NCI-H1417 (cell line): ENCODE results near the gene RTP5.

Experiments used
- DNase-seq, 3 experiments: peaks; one replicate each; lab custom pipeline; 2025; lab: John Stamatoyannopoulos, UW

The RTP5 gene

DNA sequence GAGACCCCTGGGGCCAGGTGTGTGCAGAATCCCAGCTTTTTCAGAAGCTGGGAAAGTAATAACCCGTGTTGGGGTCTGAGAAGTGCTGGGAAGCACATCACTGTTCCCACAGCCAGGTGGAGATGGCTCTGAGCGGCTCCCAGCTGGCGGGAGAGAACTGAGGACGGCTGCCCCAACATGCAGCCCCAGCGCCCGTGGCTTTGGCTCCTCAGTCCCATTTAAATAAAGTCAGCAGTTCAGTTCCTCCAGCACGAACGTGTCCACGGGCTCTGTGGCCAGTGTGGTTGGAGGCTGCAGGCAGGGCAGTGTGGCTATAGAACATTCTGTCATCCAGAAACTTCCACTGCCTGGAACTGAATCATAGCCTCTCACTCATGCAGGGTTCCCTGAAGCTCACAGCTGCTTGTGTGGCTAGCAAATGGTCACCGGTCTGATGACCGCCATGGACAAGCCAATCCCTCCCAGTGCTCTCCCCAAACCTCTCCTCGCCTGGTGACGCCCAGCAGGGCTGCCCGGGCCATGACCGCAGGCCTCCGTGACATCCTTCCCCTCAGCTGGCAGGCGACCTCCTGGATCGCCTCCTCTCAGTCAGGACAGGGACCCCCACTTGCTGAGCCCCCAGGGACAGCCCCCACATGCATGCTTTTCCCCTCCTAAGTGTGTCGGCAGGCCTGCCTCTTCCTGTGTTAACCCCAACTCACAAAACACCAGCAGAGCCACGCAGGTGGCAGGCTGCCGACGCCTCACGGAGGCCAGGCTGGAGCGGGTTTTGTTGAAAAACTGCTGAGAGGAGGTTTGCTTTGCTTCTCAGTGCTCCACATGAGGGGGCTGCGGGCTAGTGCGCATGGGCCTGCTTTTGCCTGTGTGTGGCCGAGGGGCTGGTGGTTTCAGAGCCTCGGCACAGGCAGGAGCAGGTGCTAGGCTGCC, 1.3 kb downstream of the RTP5 start:
- peak in 2 of 3 experiments; percentile 45 to 63 for DNase-seq

DNA sequence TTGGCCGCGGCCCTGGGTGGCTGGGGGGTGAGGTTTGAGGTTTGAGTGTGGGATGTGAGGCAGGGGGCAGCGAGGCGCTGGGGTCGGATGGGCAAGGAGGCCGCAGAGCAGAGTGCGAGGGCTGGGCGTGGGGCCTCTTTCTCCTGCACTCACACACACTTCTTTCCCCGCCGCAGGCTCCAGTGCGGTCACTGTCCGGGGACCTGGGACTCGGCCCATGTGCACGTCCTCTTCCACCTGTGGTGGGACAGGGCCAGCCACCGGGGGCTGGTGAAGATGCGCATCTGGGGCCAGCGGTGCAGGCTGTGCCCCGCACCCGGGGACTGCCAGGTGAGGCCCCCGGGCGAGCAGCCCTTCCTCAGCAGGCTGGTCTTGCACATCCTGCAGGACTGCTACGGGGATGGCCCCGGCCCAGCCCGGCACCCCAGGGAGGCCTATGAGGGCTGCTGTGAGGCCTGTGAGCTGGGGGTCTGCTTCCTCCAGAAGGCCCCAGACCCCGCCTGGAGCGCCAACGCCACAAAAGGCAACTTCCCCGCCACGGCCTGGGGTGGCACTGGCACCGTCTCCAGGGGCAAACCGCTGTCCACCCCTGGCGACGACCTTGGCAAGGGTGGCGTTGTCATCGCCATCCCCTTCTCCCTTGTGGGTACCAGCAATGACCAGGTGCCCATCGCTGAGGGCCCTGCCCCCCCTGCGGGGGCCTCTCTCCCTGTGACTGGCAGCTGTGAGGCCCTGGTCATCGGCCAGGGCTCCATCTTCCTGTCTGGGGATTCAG, 2.2 kb downstream of the RTP5 start:
- no peak for DNase-seq

DNA sequence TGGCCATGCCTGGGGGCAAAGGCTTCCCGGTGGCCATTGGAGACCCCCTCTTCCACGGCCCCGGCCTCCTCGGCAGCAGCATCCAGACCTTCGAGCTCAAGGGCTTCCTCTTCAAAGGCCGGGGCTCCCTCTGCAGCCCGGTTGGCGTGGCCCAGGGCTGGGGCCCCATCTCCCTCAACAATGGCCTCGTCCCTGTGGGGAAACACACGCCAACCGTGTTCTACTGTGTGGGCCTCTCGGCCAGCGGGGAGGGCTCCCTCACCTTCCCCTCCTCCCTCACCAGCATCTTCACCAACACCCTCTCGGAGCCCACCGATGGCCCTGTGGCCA, 2.7 kb downstream of the RTP5 start:
- no peak for DNase-seq

DNA sequence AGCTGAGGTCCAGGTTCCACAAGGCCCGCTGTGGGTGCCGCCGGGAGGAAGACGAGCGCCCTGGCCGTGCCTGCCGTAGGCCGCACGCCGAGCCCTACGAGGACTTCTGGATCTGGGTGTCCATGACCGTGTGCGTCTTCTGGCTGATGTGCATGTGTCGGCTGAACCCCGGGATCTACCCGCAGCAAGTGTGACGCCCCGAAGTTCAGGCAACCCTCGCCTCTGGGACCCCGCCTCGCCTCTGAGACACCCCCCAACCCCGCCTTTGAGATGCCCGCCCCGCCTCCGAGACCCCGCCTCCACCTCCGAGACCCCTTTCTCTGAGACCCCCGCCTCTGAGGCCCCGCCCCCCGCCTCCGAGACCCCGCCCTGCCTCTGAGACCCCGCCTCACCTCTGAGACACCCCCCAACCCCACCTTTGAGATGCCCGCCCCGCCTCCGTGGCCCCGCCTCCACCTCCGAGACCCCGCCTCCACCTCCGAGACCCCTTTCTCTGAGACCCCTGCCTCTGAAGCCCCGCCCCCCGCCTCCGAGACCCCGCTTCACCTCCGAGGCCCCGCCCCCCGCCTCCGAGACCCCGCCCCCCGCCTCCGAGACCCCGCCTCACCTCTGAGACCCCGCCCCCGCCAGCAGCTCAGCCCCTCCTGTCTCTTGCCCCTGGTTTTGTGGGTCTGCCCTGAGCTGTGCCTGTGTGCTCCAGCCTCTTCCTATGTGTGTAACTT, 3.7 kb downstream of the RTP5 start:
- no peak for DNase-seq

DNA sequence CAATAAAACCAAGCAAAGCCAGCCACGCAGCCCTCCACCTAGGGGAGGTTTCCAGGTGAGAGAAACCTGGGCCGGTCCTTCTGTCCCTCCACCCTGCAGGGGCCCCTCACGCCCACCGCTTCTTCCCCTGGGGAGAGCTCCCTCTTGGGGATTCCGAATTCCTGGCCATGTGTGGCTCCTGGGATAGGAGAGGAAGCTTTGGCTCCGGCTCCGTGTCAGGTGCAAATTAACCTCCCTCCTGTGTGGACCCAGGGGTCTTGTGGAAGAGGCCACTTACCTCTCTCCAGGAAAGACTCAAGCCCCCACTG, 4.2 kb downstream of the RTP5 start:
- no peak for DNase-seq

DNA sequence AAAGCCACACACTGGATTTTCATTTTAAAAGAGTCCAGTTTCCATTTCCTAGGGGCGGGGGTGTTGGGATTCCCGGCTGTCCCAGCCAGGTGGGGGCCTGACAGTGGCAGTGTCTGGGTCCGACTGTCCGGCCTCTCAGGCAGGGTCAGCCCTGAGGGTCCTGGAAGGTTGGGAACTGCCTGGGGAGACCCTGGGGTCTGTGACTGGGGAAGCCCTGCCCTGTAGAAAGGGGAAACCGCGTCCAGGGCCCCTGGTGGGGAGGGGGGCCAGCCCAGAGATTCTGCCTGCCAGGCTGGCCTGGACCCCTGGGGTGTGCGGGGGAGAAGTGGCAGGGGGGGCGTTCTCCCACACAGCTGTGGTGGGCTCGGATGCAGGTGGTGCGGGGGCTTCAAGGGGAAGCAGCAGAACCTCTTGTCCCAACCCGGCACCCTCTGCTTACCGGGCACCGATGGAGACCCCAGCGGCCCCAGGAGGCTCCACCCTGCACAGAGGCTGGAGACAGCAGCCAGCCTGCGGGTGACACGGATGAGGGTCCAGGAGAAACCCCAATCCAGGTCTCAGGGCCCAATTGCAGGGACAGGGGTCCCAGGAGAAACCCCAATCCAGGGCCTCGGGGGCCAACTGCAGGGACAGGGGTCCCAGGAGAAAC, 4.9 kb downstream of the RTP5 start:
- no peak for DNase-seq

DNA sequence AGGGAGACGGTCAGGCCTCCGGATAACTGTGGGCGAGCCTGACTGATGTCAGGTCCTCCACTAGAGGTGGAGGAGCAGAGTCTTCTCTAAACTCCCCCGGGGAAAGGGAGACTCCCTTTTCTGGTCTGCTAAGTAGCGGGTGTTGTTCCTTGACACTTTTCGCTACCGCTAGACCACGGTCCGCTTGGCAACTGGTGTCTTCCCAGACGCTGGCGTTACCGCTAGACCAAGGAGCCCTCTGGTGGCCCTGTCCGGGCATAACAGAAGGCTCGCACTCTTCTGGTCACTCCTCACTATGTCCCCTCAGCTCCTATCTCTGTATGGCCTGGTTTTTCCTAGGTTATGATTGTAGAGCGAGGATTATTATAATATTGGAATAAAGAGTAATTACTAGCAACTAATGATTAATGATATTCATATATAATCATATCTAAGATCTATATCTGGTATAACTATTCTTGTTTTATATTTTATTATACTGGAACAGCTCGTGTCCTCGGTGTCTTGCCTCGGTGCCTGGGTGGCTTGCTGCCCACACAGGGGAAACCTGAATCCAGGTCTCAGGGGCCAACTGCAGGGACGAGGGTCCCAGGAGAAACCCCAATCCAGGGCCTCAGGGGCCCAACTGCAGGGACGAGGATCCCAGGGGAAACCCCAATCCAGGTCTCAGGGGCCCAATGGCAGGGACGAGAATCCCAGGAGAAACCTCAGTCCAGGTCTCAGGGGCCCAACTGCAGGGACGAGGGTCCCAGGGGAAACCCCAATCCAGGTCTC, 6.4 kb downstream of the RTP5 start:
- peak in 2 of 3 experiments; percentile 25 to 36 for DNase-seq

DNA sequence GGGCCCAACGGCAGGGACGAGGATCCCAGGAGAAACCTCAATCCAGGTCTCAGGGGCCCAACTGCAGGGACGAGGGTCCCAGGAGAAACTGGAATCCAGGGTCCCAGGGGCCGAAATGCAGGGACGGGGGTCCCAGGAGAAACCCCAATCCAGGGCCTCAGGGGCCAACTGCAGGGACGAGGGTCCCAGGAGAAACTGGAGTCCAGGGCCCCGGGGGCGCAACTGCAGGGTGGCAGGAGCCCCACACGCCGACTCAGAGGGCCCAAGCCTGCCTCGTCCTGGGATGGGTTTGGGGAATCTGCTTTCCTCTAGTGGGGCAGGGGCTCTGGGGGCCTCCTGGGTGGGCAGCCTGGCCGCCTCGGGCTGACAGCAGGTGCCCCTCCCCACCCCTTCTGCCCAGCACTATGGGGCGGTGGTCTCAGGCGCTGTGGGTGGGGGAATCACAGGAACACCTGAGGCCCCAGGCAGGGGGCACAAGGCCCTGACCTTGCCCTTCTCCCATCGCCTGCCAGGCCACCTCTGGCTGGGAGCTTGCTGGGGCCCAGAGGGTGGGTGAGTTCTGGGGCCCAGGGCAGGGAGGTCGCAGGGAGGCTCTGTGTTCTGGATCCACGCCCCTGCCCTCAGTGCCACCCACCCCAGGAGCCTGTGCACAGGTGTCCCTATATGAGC, 7.1 kb downstream of the RTP5 start:
- DNase-seq = no peak

DNA sequence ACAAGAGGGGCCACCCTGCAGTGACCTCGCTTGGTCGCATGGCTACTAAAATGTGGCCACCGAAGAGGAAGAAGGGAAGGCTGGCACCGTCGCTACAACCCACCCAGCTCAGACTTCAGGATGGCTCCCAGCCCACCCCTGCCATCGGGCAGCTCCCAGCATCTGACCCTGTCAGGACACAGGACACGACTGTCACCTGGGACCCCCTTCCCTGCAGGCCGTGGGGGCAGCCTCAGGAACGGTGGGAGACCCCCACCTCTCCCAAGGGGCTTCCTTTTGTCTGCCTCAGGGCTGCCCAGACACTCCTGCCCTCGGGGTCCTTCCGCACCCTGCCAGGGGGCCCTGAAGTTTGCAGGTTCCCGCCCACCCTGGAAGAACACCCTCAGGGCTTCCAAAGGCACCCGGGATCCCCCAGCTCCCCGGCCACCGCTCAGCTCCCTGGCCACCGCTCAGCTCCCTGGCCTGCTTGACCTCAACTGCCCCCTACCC, 7.7 kb downstream of the RTP5 start:
- DNase-seq = no peak

DNA sequence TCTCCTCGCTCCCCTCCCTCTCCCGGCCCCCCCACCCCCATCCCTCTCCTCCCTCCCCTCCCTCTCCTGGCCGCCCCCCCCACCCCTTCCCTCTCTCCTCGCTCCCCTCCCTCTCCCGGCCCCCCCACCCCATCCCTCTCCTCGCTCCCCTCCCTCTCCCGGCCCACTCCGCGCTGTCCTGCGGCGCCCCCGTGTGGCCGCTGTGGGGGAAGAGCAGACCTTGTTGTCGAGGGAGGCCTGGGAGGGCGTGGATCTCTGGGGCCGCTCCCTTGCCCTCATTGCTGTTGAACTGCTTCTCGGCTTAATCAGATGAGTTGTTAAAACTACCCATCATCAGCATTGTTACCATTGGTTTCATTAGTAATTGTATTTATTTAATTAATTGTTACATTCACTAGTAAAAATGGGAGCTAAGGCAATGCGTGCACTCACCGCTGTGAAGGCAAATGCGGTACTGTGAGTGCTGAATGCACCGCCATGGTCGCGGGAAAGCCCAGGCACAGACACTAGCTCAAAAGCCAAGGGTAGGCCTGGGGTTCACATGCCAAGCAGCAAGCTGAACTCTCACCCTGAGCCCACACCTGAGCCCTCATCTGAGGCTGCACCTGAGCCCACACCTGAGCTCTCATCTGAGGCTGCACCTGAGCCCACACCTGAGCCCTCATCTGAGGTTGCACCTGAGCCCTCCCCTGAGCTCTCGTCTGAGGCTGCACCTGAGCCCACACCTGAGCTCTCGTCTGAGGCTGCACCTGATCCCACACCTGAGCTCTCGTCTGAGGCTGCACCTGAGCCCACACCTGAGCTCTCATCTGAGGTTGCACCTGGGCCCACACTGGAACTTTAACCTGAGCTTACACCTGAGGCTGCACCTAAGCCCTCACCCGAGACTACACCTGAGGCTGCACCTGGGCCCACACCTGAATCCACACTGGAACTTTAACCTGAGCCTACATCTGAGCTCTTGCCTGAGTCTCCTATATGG, 8.8 kb downstream of the RTP5 start:
- peak; percentile 21 to 86 (median 80) for DNase-seq

DNA sequence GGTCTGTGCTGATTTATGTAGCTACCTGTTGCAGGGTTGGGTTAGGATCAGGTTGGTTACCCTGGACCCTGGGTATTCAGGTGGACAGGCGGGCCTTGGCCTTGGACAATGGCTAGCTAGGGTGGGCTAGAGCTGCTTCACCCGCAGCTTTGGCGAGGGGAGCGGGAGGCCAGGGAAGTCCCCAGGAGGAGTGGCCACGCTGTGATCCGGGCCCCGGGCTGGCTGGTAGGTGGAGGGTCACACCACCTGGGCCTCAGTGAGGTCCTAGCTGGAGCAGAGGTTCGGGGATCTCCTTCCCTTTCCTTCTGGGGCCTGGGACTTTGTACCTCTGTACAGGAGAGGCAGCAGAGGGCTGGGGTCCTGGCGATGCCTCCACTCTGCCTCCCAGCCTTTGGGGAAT, 9.8 kb downstream of the RTP5 start:
- DNase-seq = no peak

DNA sequence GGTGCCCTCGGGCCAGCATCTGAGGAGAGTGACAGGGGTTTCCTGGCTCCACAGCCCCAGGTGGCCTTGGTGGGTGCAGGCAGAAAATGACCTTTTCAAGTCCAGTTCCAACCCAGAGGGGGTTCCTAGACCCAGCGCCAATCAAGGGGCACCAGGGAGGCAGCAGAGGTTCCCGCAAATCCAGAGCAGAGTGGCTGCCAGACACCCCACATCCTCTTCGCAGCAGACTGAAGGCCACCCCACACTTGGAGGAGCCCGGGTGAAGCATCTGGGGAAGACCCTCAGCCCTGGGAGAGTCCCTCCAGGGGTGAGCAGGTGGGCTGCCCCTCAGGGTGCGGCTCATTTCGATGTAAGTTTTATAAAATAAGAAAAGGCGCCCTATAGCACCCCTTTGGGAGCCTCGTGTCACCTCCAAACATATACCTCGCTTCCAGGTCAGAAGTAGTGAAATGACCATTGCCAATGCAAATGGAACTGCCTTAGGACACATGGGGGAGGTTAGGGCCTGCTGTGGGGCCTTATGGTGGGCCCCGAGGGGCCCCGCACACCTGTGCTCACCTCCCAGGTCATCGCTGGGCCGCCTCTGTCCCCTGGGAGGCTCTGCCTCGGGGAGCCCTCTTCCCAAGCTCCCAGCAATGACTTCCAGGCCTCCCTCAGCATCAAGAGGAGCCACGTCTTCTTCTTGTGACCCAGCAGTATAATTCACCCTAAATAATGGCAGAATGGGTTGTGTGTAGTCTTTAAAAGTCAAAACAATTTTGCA, 11.0 kb downstream of the RTP5 start:
- no peak for DNase-seq

DNA sequence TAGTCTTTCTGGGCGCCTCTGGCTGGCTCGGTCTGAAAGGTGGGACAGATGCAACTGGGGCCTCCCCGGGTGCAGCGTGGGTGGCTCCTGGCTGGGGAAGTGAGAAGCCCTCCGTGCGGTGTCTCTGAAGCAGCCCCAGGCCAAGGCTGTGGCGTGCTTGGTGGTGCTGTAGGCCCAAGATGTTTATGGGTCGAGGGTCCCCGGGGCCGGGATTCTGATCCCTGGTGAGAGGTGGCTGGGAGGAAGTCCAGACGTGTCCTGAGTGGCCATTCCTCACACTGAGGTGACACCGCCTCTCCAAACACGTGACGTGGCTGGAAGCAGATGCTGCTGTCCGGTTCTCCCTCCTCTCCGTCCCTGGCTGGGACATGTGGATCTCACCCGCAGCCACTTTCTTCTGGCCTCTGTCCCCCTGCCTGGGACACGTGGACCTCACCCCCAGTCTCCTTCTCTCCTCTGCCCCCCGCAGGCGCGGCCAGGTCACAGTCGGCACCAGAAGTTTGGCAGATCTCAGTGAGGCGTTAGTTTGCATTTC, 12.6 kb downstream of the RTP5 start:
- peak in 2 of 3 experiments; percentile 26 to 72 for DNase-seq

DNA sequence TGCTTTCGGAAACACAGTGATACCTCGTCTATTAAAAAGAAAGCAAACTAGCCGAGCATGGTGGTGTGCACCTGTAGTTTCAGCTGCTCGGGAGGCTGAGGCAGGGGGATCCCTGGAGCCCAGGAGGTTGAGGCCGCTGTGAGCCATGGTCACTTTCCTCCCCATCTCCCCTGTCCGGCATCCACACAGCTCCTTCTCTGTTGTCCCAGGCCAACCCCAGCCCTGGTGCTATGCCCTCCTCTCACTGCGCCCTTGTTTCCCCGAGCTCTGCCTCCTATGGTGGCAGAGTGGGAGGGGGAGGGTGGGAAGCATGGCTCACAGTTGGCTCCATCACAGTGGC, 15.4 kb downstream of the RTP5 start:
- no peak for DNase-seq

DNA sequence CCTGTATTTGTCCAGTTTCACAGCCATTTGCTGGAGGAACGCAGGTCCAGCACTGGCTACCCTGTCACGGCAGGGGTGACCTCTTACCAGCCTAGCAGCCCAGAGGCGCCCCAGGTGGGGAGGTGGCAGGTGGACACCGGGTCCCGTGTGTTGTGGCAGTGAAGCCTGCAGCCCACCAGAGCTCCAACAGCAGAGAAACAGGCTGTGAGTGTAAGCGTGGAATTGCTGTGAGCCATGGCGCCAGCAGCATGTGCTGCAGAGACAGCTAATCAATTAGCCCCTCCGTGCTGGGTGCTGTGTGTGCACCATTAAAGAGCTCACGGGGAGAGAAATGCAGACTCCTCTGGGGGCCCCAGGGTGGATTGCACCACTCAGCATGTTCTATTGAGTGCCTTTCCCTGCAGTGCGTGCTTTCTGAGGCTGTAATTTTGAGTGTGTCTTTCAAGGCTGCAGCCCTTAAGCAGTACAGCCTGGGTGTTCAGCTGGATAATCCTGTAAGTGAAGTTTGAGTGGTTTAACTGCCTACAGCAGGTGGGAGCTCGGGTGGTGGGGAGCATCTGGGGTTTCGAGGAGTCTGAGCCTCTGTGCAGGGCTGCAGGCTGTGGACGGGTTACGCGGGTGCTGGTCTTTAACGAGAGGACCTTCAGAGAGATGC, 15.9 kb downstream of the RTP5 start:
- DNase-seq = peak; percentile 44 to 82 (median 49)

DNA sequence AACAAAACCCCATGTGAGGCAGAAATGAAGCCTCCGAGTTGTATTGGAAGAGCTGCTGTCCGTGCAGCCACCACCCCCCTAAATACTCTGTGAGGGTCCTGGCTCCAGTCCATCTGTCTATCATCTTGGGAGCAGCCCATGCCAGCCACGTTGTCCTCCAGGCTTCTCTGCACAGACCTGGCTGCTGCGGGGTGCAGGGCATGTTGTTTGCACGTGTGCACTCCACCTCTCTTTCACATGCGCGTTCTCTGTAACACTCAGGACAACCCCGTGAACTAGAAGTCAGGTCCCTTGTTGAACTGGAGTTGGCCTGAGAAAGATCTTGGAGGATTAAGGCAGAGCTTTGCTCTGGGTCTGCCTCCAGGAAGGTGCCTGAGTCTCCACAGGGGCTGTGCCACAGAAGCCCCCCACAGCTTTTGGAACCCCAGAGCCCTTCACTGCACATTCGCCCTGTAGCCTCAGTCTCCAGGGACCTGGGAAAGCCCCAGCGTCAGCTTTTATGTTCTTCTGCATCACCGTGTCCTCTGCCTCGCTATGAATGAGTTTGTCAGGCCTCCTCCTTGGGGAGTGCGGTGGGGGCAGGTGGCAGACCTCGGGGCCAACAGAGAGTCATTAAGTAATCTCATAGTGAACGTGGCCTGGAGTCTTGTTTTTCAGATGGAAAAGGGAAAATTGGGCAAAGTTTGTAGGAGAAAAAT, 16.6 kb downstream of the RTP5 start:
- DNase-seq = peak in 1 of 3 experiments; percentile 40

DNA sequence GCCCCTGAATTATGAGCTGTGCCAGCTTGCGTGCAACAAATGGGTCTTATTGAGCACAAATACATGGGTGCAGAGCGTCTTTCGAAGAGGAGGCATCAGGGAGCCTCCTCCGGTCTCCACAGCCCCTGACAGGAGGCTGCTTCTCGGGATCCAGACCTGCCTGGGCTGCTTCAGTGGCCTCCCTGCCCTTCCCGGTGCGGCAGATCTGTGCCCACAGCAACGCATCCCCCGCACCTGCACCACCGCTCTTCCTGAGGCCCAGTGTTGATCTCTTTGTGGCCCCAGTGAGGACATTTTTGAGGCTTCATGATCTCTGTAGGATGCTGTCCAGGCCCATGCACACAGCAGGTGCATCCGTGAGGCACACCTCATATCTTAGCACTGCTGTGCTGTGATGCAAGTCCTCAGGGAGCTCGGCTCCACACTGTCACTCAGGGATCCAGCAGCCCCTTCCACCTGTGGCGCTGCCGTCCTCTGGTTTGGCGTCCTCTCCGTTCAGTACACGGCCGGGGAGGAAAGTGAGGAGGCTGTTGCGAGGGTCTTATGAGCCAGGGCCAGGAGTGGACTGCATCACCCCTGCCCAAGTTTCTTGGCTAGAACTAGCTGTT, 17.4 kb downstream of the RTP5 start:
- DNase-seq = no peak
